CD4-positive, alpha-beta memory T cell (primary cell): Measurements from ENCODE around the gene PITPNM2. TPM values are rescaled to one million over a fixed set of nuclear protein-coding genes. Genes with fewer than 3 reads are reported as not detected.
A peak's percentile ranks its signal among the peaks of the same experiment; 100 is the strongest.

ENCODE experiments used
- CTCF ChIA-PET: fragments of 350-600 bp; sonication (Branson Sonifier 250); formaldehyde crosslinking; loops from one replicate; lab custom pipeline; 2021; ENCODE audit warnings: inconsistent platforms; ENCODE audit not compliant: partially characterized antibody; lab: Charles Lee
- POLR2A ChIA-PET: fragments of 350-600 bp; sonication (Branson Sonifier 250); formaldehyde crosslinking; loops from one replicate; lab custom pipeline; 2021; ENCODE audit not compliant: partially characterized antibody; lab: Charles Lee
- DNase-seq, 5 donors: peaks; one replicate each; pipeline versions ENCODE4 v3.0.0 to v3.0.0-alpha.2; 2020 to 2022; ENCODE audit warnings: mixed read lengths in 1 of 5
- H3K27ac ChIP-seq: one replicate; pipeline ENCODE4 v1.7.0; 2013; ENCODE audit warnings: low read depth, low read length
- H3K27me3 ChIP-seq: 2 replicates; pipeline ENCODE4 v1.7.0; 2013; ENCODE audit warnings: mild to moderate bottlenecking, low read length, moderate library complexity; ENCODE audit not compliant: insufficient read depth
- H3K36me3 ChIP-seq: 2 replicates; pipeline ENCODE4 v1.7.0; 2013; ENCODE audit warnings: mild to moderate bottlenecking, low read length, moderate library complexity; ENCODE audit not compliant: insufficient read depth
- H3K4me1 ChIP-seq: 2 replicates; pipeline ENCODE4 v1.7.0; 2013; ENCODE audit warnings: mild to moderate bottlenecking, low read length, moderate library complexity; ENCODE audit not compliant: insufficient read depth
- H3K4me3 ChIP-seq, 2 donors: one replicate each; pipeline ENCODE4 v1.7.0; 2013; ENCODE audit warnings: low read length in 2 of 2, mild to moderate bottlenecking in 1 of 2
- H3K9me3 ChIP-seq, 2 donors: one replicate each; pipeline ENCODE4 v1.7.0; 2013; ENCODE audit warnings: low read length in 2 of 2, control low read depth in 1 of 2; ENCODE audit not compliant: control insufficient read depth in 1 of 2
- H3K27ac Mint-ChIP-seq, 7 donors: one replicate each; pipeline ENCODE4 v1.8.0; 2020 to 2021; ENCODE audit warnings: mixed read lengths in 7 of 7, mild to moderate bottlenecking in 6 of 7, inconsistent platforms in 3 of 7, moderate library complexity in 3 of 7
- H3K27me3 Mint-ChIP-seq, 2 donors: one replicate each; pipeline ENCODE4 v1.8.0; 2020 to 2021; ENCODE audit warnings: mixed read lengths in 2 of 2
- H3K36me3 Mint-ChIP-seq, 2 donors: one replicate each; pipeline ENCODE4 v1.8.0; 2020 to 2021; ENCODE audit warnings: mixed read lengths in 2 of 2, inconsistent platforms in 1 of 2, mild to moderate bottlenecking in 1 of 2
- H3K4me1 Mint-ChIP-seq, 4 donors: one replicate each; pipeline ENCODE4 v1.8.0; 2020 to 2021; ENCODE audit warnings: mixed read lengths in 4 of 4, mild to moderate bottlenecking in 1 of 4
- H3K4me3 Mint-ChIP-seq, 8 donors: one replicate each; pipeline ENCODE4 v1.8.0; 2020 to 2021; ENCODE audit warnings: mixed read lengths in 8 of 8, mild to moderate bottlenecking in 7 of 8, moderate library complexity in 6 of 8, inconsistent platforms in 3 of 8
- H3K9me3 Mint-ChIP-seq, 8 donors: one replicate each; pipeline ENCODE4 v1.8.0; 2020 to 2021; ENCODE audit warnings: mixed read lengths in 8 of 8, mild to moderate bottlenecking in 5 of 8, inconsistent platforms in 3 of 8, moderate library complexity in 1 of 8
- intact Hi-C: fragments of 100-400 bp; cut with micrococcal nuclease; formaldehyde crosslinking; loops from one replicate; pipeline ENCODE4 v1.15.1; 2023
- polyA plus RNA-seq, 2 donors: library from polyadenylated mRNA; unstranded; fragments of 300-500 nt; fragmentation: Illumina TruSeq; gene quantifications; one replicate each; pipeline ENCODE4 v1.2.3, GENCODE V29; 2021
- total RNA-seq, 2 experiments: library from RNA; stranded (reverse); gene quantifications; one replicate each; pipeline ENCODE4 v1.2.3, GENCODE V29; 2021

The PITPNM2 gene
- total and polyA plus RNA-seq, 4 experiments from 2014 or later: 0.77 to 16.8 (median 9.5) TPM

GRCh38 chr12:123167329-123167728 lies 16.4 kb upstream of the PITPNM2 start:
- intact Hi-C loops: no loop called here
- Mint-ChIP-seq H3K9me3 (no peaks in the 10 kb centered on the region), H3K36me3 (peaks cover 38 to 60% of the 10 kb centered on the region in 2 donors), H3K4me3 (no peak overlapping the region), H3K27ac (no peak overlapping the region), H3K27me3 (no peaks in the 10 kb centered on the region), H3K4me1 (peaks cover 0 to 4% (median 3%) of the 10 kb centered on the region in 4 donors)
- Histone ChIP-seq H3K27me3 (no peaks in the 10 kb centered on the region), H3K4me3 (no peak overlapping the region), H3K9me3 (no peaks in the 10 kb centered on the region), H3K4me1 (no peaks in the 10 kb centered on the region), H3K36me3 (peaks cover 27% of the 10 kb centered on the region), H3K27ac (no peak overlapping the region)
- ChIA-PET POLR2A (no interaction called here), CTCF (interaction anchor here (1.7 kb wide), 1 partner anchor 71 kb away, joined by 5 read pairs; no protein-coding TSS in a partner anchor)
- no peak for DNase-seq

- intact Hi-C loops: no loop called here
- peak overlapping the region in 3 of 7 donors; percentile 4 to 82 (median 59) for H3K27ac Mint-ChIP-seq
- Histone ChIP-seq H3K27ac (no peak overlapping the region), H3K9me3 (no peaks in the 10 kb centered on the region), H3K27me3 (no peaks in the 10 kb centered on the region), H3K36me3 (peaks cover 23% of the 10 kb centered on the region), H3K4me1 (no peaks in the 10 kb centered on the region), H3K4me3 (no peak overlapping the region)
- no peaks in the 10 kb centered on the region for H3K9me3 Mint-ChIP-seq
- peaks cover 0 to 4% (median 3%) of the 10 kb centered on the region in 4 donors for H3K4me1 Mint-ChIP-seq
- peaks cover 38 to 67% of the 10 kb centered on the region in 2 donors for H3K36me3 Mint-ChIP-seq
- ChIA-PET CTCF (no interaction called here), POLR2A (interaction anchor here (1.8 kb wide), 1 partner anchor 14 kb away, joined by 3 read pairs; the partner anchor contains the start of gene PITPNM2)
- H3K27me3 Mint-ChIP-seq: no peaks in the 10 kb centered on the region
- no peak for DNase-seq
- H3K4me3 Mint-ChIP-seq: no peak overlapping the region
These were observed 14.6 kb upstream of the PITPNM2 start for GRCh38 chr12:123165537-123165936.

- no peak for DNase-seq
- H3K4me1 Mint-ChIP-seq: peaks cover 0 to 4% (median 3%) of the 10 kb centered on the region in 4 donors
- Histone ChIP-seq H3K27ac (no peak overlapping the region), H3K36me3 (peaks cover 22% of the 10 kb centered on the region), H3K4me1 (no peaks in the 10 kb centered on the region), H3K4me3 (no peak overlapping the region), H3K27me3 (no peaks in the 10 kb centered on the region), H3K9me3 (no peaks in the 10 kb centered on the region)
- intact Hi-C loops: no loop called here
- no peaks in the 10 kb centered on the region for H3K9me3 Mint-ChIP-seq
- H3K27me3 Mint-ChIP-seq: no peaks in the 10 kb centered on the region
- POLR2A ChIA-PET: interaction anchor here (1.8 kb wide), 1 partner anchor 14 kb away, joined by 3 read pairs; the partner anchor contains the start of gene PITPNM2
- H3K36me3 Mint-ChIP-seq: peaks cover 42 to 67% of the 10 kb centered on the region in 2 donors
- H3K27ac Mint-ChIP-seq: peak overlapping the region in 1 of 7 donors; percentile 7
- H3K4me3 Mint-ChIP-seq: no peak overlapping the region
- CTCF ChIA-PET: no interaction called here
These were observed 13.9 kb upstream of the PITPNM2 start for GRCh38 chr12:123164710-123165261.

GRCh38 chr12:123164222-123164621 lies 13.3 kb upstream of the PITPNM2 start:
- Histone ChIP-seq H3K27me3 (no peaks in the 10 kb centered on the region), H3K4me3 (no peak overlapping the region), H3K4me1 (no peaks in the 10 kb centered on the region), H3K27ac (no peak overlapping the region), H3K36me3 (peaks cover 22% of the 10 kb centered on the region), H3K9me3 (no peaks in the 10 kb centered on the region)
- CTCF ChIA-PET: no interaction called here
- DNase-seq: no peak
- POLR2A ChIA-PET: no interaction called here
- intact Hi-C loops: no loop called here
- Mint-ChIP-seq H3K4me3 (no peak overlapping the region), H3K9me3 (no peaks in the 10 kb centered on the region), H3K27ac (peak overlapping the region in 1 of 7 donors; percentile 41), H3K4me1 (peaks cover 0 to 4% (median 3%) of the 10 kb centered on the region in 4 donors), H3K36me3 (peaks cover 42 to 67% of the 10 kb centered on the region in 2 donors), H3K27me3 (no peaks in the 10 kb centered on the region)

GRCh38 chr12:123163227-123163626 lies 12.3 kb upstream of the PITPNM2 start:
- CTCF ChIA-PET: no interaction called here
- H3K27ac Mint-ChIP-seq: peak overlapping the region in 1 of 7 donors; percentile 8

GRCh38 chr12:123160801-123161487 lies 10.1 kb upstream of the PITPNM2 start:
- intact Hi-C loops: no loop called here
- no peaks in the 10 kb centered on the region for H3K9me3 Mint-ChIP-seq
- H3K4me1 Mint-ChIP-seq: no peaks in the 10 kb centered on the region
- Histone ChIP-seq H3K4me1 (no peaks in the 10 kb centered on the region), H3K9me3 (no peaks in the 10 kb centered on the region), H3K27ac (no peak overlapping the region), H3K36me3 (peaks cover 21% of the 10 kb centered on the region), H3K27me3 (no peaks in the 10 kb centered on the region), H3K4me3 (no peak overlapping the region)
- peak overlapping the region in 1 of 7 donors; percentile 29 for H3K27ac Mint-ChIP-seq
- H3K27me3 Mint-ChIP-seq: no peaks in the 10 kb centered on the region
- H3K36me3 Mint-ChIP-seq: peaks cover 30 to 53% of the 10 kb centered on the region in 2 donors
- DNase-seq: no peak
- ChIA-PET POLR2A (no interaction called here), CTCF (interaction anchor here (1.0 to 1.7 kb wide), 2 partner anchors 77 to 117 kb away, joined by 3 read pairs; no protein-coding TSS in a partner anchor)
- no peak overlapping the region for H3K4me3 Mint-ChIP-seq

More at GRCh38 chr12:123163227-123163626, 12.3 kb upstream of the PITPNM2 start:
- Histone ChIP-seq H3K9me3 (no peaks in the 10 kb centered on the region), H3K27ac (no peak overlapping the region), H3K4me1 (no peaks in the 10 kb centered on the region), H3K36me3 (peaks cover 22% of the 10 kb centered on the region), H3K27me3 (no peaks in the 10 kb centered on the region), H3K4me3 (no peak overlapping the region)
- POLR2A ChIA-PET: no interaction called here
- Mint-ChIP-seq H3K4me1 (peaks cover 0 to 4% (median 3%) of the 10 kb centered on the region in 4 donors), H3K4me3 (no peak overlapping the region), H3K36me3 (peaks cover 42 to 63% of the 10 kb centered on the region in 2 donors), H3K27me3 (no peaks in the 10 kb centered on the region), H3K9me3 (no peaks in the 10 kb centered on the region)
- intact Hi-C loops: no loop called here
- DNase-seq: no peak

- Mint-ChIP-seq H3K4me3 (no peak overlapping the region), H3K27me3 (no peaks in the 10 kb centered on the region), H3K27ac (peak overlapping the region in 2 of 7 donors; percentile 35 to 57), H3K36me3 (peaks cover 0 to 9% of the 10 kb centered on the region in 2 donors), H3K4me1 (peaks cover 12 to 28% (median 18%) of the 10 kb centered on the region in 4 donors), H3K9me3 (no peaks in the 10 kb centered on the region)
- no peak overlapping the region for H3K27ac ChIP-seq
- POLR2A ChIA-PET: interaction anchor here (0.9 kb wide), 1 partner anchor 79 kb away, joined by 3 read pairs; the partner anchor contains the start of genes MPHOSPH9 and MTRFR
- no peaks in the 10 kb centered on the region for H3K36me3 ChIP-seq
- DNase-seq: no peak
- H3K27me3 ChIP-seq: no peaks in the 10 kb centered on the region
- no peaks in the 10 kb centered on the region for H3K9me3 ChIP-seq
- H3K4me1 ChIP-seq: peaks cover 19% of the 10 kb centered on the region
- intact Hi-C loops: no loop called here
- no peak overlapping the region for H3K4me3 ChIP-seq
- CTCF ChIA-PET: interaction anchor here (0.7 to 4.5 kb wide), 7 partner anchors 78 to 331 kb away, joined by 3 to 22 read pairs (median 3); no protein-coding TSS in a partner anchor
These were observed 3.0 kb upstream of the PITPNM2 start for GRCh38 chr12:123153906-123154305.
